Measurements from ENCODE around the gene RBM33. TPM values are rescaled to one million over a fixed set of nuclear protein-coding genes. Genes with fewer than 3 reads are reported as not detected.

Gene RBM33
- total and polyA plus RNA-seq, 2 of the 8 experiments (the other 6 are each of a cell fraction or from before 2014, with no cell fraction given) = 16.5 to 64.6 TPM

- Histone ChIP-seq H3K14ac (ENCODE audit: insufficient read length) (no peak overlapping the region), H2BK20ac (ENCODE audit: low read length) (no peak overlapping the region), H4K5ac (ENCODE audit: insufficient read length, low read depth, low read length) (no peak overlapping the region), H3K4me2 (ENCODE audit: insufficient read depth in 1 of 2, low read depth in 2 of 2, low read length in 2 of 2) (peak overlapping the region; percentile 40 to 73), H3K23me2 (ENCODE audit: low read depth, low read length) (peaks cover 12% of the 10 kb centered on the region; the same call in 1 of the 2 replicates), H3K9ac (replicated peaks in 1 of 4; ENCODE audit: extremely low read depth in 1 of 4, low read depth in 3 of 4, low read length in 3 of 4) (no peak overlapping the region), H3K27me3 (replicated peaks in 1 of 4; ENCODE audit: control insufficient read depth in 3 of 4, extremely low read depth in 1 of 4, insufficient read depth in 3 of 4, low read length in 3 of 4) (peaks cover 84 to 100% (median 98%) of the 10 kb centered on the region in 4 experiments), H3K4me1 (replicated peaks in 1 of 4; ENCODE audit: control insufficient read depth in 3 of 4, insufficient read depth in 4 of 4, low read length in 3 of 4) (peaks cover 8 to 71% (median 48%) of the 10 kb centered on the region in 4 experiments), H4K8ac (ENCODE audit: extremely low read depth, insufficient read depth, low read length) (no peak overlapping the region), H3K79me2 (ENCODE audit: control insufficient read depth in 1 of 2, insufficient read depth in 2 of 2, low read length in 2 of 2) (no peaks in the 10 kb centered on the region), H3K23ac (ENCODE audit: insufficient read length) (no peak overlapping the region), H2BK15ac (ENCODE audit: low read length) (no peak overlapping the region), H3K4ac (replicated peaks; ENCODE audit: insufficient read length, low read depth, low read length) (peak overlapping the region; percentile 58), H3K18ac (ENCODE audit: extremely low read depth, low read length) (no peak overlapping the region), H2BK5ac (ENCODE audit: low read depth, low read length) (peak overlapping the region; percentile 44; the same call in 1 of the 2 replicates), H2AK5ac (ENCODE audit: low read depth, low read length) (no peak overlapping the region), H4K20me1 (replicated peaks in 1 of 2; ENCODE audit: control insufficient read depth in 1 of 2, insufficient read depth in 2 of 2, low read length in 2 of 2) (peaks cover 16 to 30% of the 10 kb centered on the region in 2 experiments), H3K36me3 (ENCODE audit: control insufficient read depth in 2 of 4, insufficient read depth in 4 of 4, low read length in 3 of 4) (peaks cover 0 to 7% (median 0%) of the 10 kb centered on the region in 4 experiments; a peak in 2 of 8 replicates), H2BK12ac (ENCODE audit: low read depth, low read length) (peak overlapping the region; percentile 50; the same call in 1 of the 2 replicates), H3K9me3 (ENCODE audit: insufficient read depth in 2 of 2, low read depth in 1 of 2, low read length in 1 of 2) (peaks cover 0 to 5% of the 10 kb centered on the region in 2 experiments; a peak in 2 of 4 replicates), H3K56ac (replicated peaks; ENCODE audit: insufficient read length, low read depth, low read length) (no peak overlapping the region), H3K4me3 (ENCODE audit: extremely low read depth in 1 of 4, insufficient read depth in 2 of 4, low read depth in 3 of 4, low read length in 4 of 4) (peak overlapping the region; percentile 9 to 56 (median 22); a peak in 5 of 8 replicates), H3K79me1 (ENCODE audit: low read depth, low read length) (no peaks in the 10 kb centered on the region), H2AFZ (ENCODE audit: low read length) (no peak overlapping the region), H4K91ac (replicated peaks; ENCODE audit: insufficient read length, low read length) (no peak overlapping the region), H2BK120ac (replicated peaks; ENCODE audit: low read depth, low read length) (no peak overlapping the region), H3K27ac (ENCODE audit: low read depth, low read length) (no peak overlapping the region)
- FAIRE-seq = no peak
- POLR2A ChIA-PET (ENCODE audit: partially characterized antibody) = interaction anchor here (0.6 to 0.7 kb wide), 2 partner anchors 1130 to 1530 kb away, joined by 3 read pairs; no protein-coding TSS in a partner anchor
- CTCF ChIA-PET (ENCODE audit: partially characterized antibody) = interaction anchor here (0.6 to 1.5 kb wide), 6 partner anchors 24 to 658 kb away, joined by 3 to 4 read pairs (median 3); no protein-coding TSS in a partner anchor
- TF ChIP-seq NANOG (IDR thresholded peaks at IDR 0.05; ENCODE audit: insufficient read depth, low read depth, low read length, poor library complexity, severe bottlenecking) (no peak), CEBPB (IDR thresholded peaks at IDR 0.05; ENCODE audit: low read depth, low read length) (peak; percentile 83)
- WGBS, 2 experiments (ENCODE audit: extremely low coverage in 1 of 2, insufficient coverage in 1 of 2, insufficient read length in 1 of 2, insufficient replicate concordance in 2 of 2, low coverage in 1 of 2, low lambda C conversion rate in 2 of 2, missing lambda C conversion rate in 1 of 2) = 12% methylated on average over 23 of the region's 33 CpGs; no CpG with 5 or more reads in 1 of the 2 experiments
- DNase-seq (ENCODE audit: low read depth in 1 of 2, low spot score in 2 of 2) = no peak
Measured at GRCh38 chr7:155807789-155808548, 163.5 kb downstream of the RBM33 start.
